Activated naive CD4-positive, alpha-beta T cell treated with Interleukin-2 at 50 U/mL for 16 hours (primary cell): Measurements from ENCODE around the gene UBL7.

ENCODE experiments used
- DNase-seq: peaks from one replicate; pipeline ENCODE4 v3.0.0-alpha.2; 2020

The UBL7 gene

GRCh38 chr15:74438721-74439316, 22.1 kb downstream of the UBL7 start:
- peak; percentile 79 for DNase-seq

GRCh38 chr15:74438206-74438605, 22.8 kb downstream of the UBL7 start:
- no peak for DNase-seq

GRCh38 chr15:74434263-74435136, 26.5 kb downstream of the UBL7 start:
- no peak for DNase-seq

- peak; percentile 79 for DNase-seq
Observed at GRCh38 chr15:74433592-74434262, 27.2 kb downstream of the UBL7 start, which contains the start of gene SEMA7A. TSS of gene SEMA7A (minus strand) at chr15:74433958. CDS start at chr15:74433918, 40 bp downstream.

GRCh38 chr15:74432968-74433591, 27.9 kb downstream of the UBL7 start:
- DNase-seq: no peak

- no peak for DNase-seq
Observed at GRCh38 chr15:74432271-74432967, 28.5 kb downstream of the UBL7 start.

- DNase-seq: peak; percentile 14
Observed at GRCh38 chr15:74431645-74432044, 29.3 kb downstream of the UBL7 start.

- no peak for DNase-seq
Observed at GRCh38 chr15:74431116-74431515, 29.8 kb downstream of the UBL7 start.

GRCh38 chr15:74430510-74430951, 30.4 kb downstream of the UBL7 start:
- no peak for DNase-seq

- DNase-seq: no peak
Observed at GRCh38 chr15:74429781-74430400, 31.1 kb downstream of the UBL7 start.

- DNase-seq: no peak
Observed at GRCh38 chr15:74428970-74429780, 31.8 kb downstream of the UBL7 start.

- DNase-seq: no peak
Observed at GRCh38 chr15:74428442-74428787, 32.5 kb downstream of the UBL7 start.

- DNase-seq: no peak
Observed at GRCh38 chr15:74427607-74428441, 33.1 kb downstream of the UBL7 start.

- DNase-seq: no peak
Observed at GRCh38 chr15:74426404-74427281, 34.3 kb downstream of the UBL7 start.

GRCh38 chr15:74425630-74426029, 35.3 kb downstream of the UBL7 start:
- DNase-seq: no peak

- DNase-seq: no peak
Observed at GRCh38 chr15:74424901-74425528, 35.9 kb downstream of the UBL7 start.

- no peak for DNase-seq
Observed at GRCh38 chr15:74423431-74424257, 37.3 kb downstream of the UBL7 start.
